ENCODE data around the gene KDM3B.

Gene KDM3B

DNA sequence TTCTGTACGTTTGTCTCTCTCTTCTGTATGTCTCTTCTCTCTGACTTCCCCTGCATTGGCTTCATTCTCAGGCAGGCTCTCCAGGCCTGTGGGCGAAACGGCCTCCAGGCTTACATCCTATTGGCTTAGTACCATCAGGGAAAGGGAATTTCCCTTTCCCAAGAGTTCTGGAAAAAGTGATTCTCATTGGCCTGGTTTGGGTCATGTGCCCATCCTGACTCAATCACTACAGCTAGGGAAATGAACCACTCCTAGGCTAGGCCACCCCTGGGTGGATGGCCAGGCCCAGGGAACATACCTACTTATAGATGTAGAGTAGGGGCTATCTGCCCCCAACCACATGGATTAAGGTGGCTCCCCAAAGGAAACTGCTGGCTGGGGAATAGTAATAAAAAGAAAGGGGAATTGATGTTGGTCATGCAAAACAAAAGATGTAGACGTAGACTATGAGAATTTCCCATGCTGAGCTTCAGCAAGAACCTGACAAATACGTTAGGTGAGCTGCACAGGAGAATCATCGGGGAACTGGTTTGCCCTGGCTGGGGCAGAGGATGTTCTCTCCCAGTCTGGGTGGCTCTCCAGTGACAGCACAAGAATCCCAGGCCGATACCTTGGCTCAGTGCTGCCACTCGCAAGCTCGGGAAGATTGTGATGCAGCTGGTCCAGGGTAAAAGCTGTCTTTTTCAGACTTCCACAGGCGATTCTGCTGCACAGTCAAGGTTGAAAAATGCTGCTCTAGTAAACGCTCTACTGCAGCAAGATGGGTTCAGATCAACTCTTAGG, 109.0 kb downstream of the KDM3B start:
- no peak for ATAC-seq
- TF ChIP-seq ZNF565 (CRISPR knock-in tag; conservative IDR thresholded peaks at IDR 0.05; ENCODE audit: low read depth) (no peak), SNAI2 (CRISPR knock-in tag; IDR thresholded peaks at IDR 0.05) (no peak), CSRNP3 (CRISPR knock-in tag; IDR thresholded peaks at IDR 0.05) (no peak)

GRCh38 chr5:138463419-138464007, 111.0 kb downstream of the KDM3B start:
- TF ChIP-seq, protein P1, sequence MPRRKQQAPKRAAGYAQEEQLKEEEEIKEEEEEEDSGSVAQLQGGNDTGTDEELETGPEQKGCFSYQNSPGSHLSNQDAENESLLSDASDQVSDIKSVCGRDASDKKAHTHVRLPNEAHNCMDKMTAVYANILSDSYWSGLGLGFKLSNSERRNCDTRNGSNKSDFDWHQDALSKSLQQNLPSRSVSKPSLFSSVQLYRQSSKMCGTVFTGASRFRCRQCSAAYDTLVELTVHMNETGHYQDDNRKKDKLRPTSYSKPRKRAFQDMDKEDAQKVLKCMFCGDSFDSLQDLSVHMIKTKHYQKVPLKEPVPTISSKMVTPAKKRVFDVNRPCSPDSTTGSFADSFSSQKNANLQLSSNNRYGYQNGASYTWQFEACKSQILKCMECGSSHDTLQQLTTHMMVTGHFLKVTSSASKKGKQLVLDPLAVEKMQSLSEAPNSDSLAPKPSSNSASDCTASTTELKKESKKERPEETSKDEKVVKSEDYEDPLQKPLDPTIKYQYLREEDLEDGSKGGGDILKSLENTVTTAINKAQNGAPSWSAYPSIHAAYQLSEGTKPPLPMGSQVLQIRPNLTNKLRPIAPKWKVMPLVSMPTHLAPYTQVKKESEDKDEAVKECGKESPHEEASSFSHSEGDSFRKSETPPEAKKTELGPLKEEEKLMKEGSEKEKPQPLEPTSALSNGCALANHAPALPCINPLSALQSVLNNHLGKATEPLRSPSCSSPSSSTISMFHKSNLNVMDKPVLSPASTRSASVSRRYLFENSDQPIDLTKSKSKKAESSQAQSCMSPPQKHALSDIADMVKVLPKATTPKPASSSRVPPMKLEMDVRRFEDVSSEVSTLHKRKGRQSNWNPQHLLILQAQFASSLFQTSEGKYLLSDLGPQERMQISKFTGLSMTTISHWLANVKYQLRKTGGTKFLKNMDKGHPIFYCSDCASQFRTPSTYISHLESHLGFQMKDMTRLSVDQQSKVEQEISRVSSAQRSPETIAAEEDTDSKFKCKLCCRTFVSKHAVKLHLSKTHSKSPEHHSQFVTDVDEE (CRISPR knock-in tag; IDR thresholded peaks at IDR 0.05): no peak
- TF ChIP-seq, protein P2, sequence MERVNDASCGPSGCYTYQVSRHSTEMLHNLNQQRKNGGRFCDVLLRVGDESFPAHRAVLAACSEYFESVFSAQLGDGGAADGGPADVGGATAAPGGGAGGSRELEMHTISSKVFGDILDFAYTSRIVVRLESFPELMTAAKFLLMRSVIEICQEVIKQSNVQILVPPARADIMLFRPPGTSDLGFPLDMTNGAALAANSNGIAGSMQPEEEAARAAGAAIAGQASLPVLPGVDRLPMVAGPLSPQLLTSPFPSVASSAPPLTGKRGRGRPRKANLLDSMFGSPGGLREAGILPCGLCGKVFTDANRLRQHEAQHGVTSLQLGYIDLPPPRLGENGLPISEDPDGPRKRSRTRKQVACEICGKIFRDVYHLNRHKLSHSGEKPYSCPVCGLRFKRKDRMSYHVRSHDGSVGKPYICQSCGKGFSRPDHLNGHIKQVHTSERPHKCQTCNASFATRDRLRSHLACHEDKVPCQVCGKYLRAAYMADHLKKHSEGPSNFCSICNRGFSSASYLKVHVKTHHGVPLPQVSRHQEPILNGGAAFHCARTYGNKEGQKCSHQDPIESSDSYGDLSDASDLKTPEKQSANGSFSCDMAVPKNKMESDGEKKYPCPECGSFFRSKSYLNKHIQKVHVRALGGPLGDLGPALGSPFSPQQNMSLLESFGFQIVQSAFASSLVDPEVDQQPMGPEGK (CRISPR knock-in tag; IDR thresholded peaks at IDR 0.05; ENCODE audit: borderline replicate concordance): peak; percentile 49; the same call in 1 of the 2 replicates
- ATAC-seq: no peak; the same call in 2 of the 3 replicates

GRCh38 chr5:138464008-138464387, 111.5 kb downstream of the KDM3B start:
- peak; percentile 44 for ATAC-seq
- TF ChIP-seq, protein P2 (CRISPR knock-in tag; IDR thresholded peaks at IDR 0.05; ENCODE audit: borderline replicate concordance): peak; percentile 12; the same call in 1 of the 2 replicates
- no peak for TF ChIP-seq TCF4 (CRISPR knock-in tag; IDR thresholded peaks at IDR 0.05; ENCODE audit: borderline replicate concordance)

- ATAC-seq: peak; percentile 64
- TF ChIP-seq PPARA (CRISPR knock-in tag; IDR thresholded peaks at IDR 0.05; ENCODE audit: borderline replicate concordance) (no peak), POU6F1 (CRISPR knock-in tag; IDR thresholded peaks at IDR 0.05; ENCODE audit: borderline replicate concordance, low read depth) (no peak), GLIS3 (CRISPR knock-in tag; IDR thresholded peaks at IDR 0.05) (no peak), CSDC2 (CRISPR knock-in tag; IDR thresholded peaks at IDR 0.05) (no peak), CSRNP3 (CRISPR knock-in tag; IDR thresholded peaks at IDR 0.05) (peak; percentile 69; the same call in 1 of the 2 replicates), SNAI2 (CRISPR knock-in tag; IDR thresholded peaks at IDR 0.05) (0 out of 2 replicates have a peak, but pooled peaks have one; percentile 15), ZNF8 (CRISPR knock-in tag; IDR thresholded peaks at IDR 0.05) (no peak), BACH2 (CRISPR knock-in tag; IDR thresholded peaks at IDR 0.05; ENCODE audit: borderline replicate concordance) (no peak), ESRRG (CRISPR knock-in tag; IDR thresholded peaks at IDR 0.05) (no peak), ZNF70 (CRISPR knock-in tag; IDR thresholded peaks at IDR 0.05) (no peak), OSR1 (CRISPR knock-in tag; IDR thresholded peaks at IDR 0.05) (no peak), TOX (CRISPR knock-in tag; IDR thresholded peaks at IDR 0.05; ENCODE audit: borderline replicate concordance) (no peak), ZFP30 (CRISPR knock-in tag; IDR thresholded peaks at IDR 0.05) (no peak)
- TF ChIP-seq, protein P1 (CRISPR knock-in tag; IDR thresholded peaks at IDR 0.05): no peak
Observed at GRCh38 chr5:138464388-138465260, 112.1 kb downstream of the KDM3B start.

All from SK-N-SH treated with all-trans-retinoic acid at 6 μM for 48 hours (cell line).